ENCODE data around the gene C1GALT1.

Gene C1GALT1

DNA sequence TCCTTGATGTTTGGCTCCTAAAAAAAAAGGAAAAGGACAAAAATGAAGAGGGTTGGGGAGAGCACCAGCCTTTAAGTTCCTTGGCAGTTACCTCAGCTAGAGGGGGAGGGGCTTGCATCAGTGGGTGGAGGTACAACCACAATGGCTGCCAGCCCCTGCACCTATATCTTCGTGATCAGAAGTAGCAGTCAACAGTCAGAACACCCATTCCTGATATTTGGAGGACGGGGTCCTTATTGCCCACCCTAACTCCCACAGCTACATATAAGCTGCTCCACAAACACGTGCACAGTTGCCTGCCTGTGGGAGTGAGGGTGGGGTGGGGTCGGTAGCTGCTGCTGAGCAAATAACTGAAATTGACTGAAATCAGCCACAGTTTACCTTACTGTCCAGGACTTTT is 26.2 kb downstream of the C1GALT1 start:
- POLR2A ChIA-PET, result no interaction called here
- H3K4me1 ChIP-seq (ENCODE audit: control insufficient read depth, insufficient read depth, low read length), result no peaks in the 10 kb centered on the region
- H3K27ac ChIP-seq (ENCODE audit: extremely low read depth, low read depth, low read length), result no peak overlapping the region
- no peaks in the 10 kb centered on the region; a peak in 1 of 3 replicates for H3K36me3 ChIP-seq (ENCODE audit: control insufficient read depth in 2 of 2, insufficient read depth in 1 of 2, low read length in 2 of 2)
- no peak overlapping the region for H3K4me3 ChIP-seq (ENCODE audit: low read depth, low read length)
- TF ChIP-seq ZNF426 (tag by site-specific recombination; IDR thresholded peaks at IDR 0.05) (no peak), ZNF654 (tag by site-specific recombination; IDR thresholded peaks at IDR 0.05; ENCODE audit: low read depth) (no peak), ZNF133 (tag by site-specific recombination; IDR thresholded peaks at IDR 0.05) (no peak), ZIC2 (tag by site-specific recombination; IDR thresholded peaks at IDR 0.05) (no peak), ZNF211 (tag by site-specific recombination; IDR thresholded peaks at IDR 0.05; ENCODE audit: low read depth) (no peak), ZXDB (tag by site-specific recombination; IDR thresholded peaks at IDR 0.05) (no peak), ZSCAN23 (tag by site-specific recombination; IDR thresholded peaks at IDR 0.05) (no peak), TRIM28 (IDR thresholded peaks at IDR 0.05; ENCODE audit: borderline replicate concordance, low read length) (no peak), OVOL3 (tag by site-specific recombination; IDR thresholded peaks at IDR 0.05) (no peak), ZNF24 (tag by site-specific recombination; IDR thresholded peaks at IDR 0.05) (no peak)
- TF ChIP-seq, protein P1, sequence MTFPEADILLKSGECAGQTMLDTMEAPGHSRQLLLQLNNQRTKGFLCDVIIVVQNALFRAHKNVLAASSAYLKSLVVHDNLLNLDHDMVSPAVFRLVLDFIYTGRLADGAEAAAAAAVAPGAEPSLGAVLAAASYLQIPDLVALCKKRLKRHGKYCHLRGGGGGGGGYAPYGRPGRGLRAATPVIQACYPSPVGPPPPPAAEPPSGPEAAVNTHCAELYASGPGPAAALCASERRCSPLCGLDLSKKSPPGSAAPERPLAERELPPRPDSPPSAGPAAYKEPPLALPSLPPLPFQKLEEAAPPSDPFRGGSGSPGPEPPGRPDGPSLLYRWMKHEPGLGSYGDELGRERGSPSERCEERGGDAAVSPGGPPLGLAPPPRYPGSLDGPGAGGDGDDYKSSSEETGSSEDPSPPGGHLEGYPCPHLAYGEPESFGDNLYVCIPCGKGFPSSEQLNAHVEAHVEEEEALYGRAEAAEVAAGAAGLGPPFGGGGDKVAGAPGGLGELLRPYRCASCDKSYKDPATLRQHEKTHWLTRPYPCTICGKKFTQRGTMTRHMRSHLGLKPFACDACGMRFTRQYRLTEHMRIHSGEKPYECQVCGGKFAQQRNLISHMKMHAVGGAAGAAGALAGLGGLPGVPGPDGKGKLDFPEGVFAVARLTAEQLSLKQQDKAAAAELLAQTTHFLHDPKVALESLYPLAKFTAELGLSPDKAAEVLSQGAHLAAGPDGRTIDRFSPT (tag by site-specific recombination; IDR thresholded peaks at IDR 0.05), result no peak
- TF ChIP-seq, protein P2, sequence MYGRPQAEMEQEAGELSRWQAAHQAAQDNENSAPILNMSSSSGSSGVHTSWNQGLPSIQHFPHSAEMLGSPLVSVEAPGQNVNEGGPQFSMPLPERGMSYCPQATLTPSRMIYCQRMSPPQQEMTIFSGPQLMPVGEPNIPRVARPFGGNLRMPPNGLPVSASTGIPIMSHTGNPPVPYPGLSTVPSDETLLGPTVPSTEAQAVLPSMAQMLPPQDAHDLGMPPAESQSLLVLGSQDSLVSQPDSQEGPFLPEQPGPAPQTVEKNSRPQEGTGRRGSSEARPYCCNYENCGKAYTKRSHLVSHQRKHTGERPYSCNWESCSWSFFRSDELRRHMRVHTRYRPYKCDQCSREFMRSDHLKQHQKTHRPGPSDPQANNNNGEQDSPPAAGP (tag by site-specific recombination; IDR thresholded peaks at IDR 0.05), result no peak
- TF ChIP-seq, protein P3, sequence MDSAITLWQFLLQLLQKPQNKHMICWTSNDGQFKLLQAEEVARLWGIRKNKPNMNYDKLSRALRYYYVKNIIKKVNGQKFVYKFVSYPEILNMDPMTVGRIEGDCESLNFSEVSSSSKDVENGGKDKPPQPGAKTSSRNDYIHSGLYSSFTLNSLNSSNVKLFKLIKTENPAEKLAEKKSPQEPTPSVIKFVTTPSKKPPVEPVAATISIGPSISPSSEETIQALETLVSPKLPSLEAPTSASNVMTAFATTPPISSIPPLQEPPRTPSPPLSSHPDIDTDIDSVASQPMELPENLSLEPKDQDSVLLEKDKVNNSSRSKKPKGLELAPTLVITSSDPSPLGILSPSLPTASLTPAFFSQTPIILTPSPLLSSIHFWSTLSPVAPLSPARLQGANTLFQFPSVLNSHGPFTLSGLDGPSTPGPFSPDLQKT (IDR thresholded peaks at IDR 0.05; ENCODE audit: borderline replicate concordance, low read depth, low read length), result no peak
- TF ChIP-seq, protein P4, sequence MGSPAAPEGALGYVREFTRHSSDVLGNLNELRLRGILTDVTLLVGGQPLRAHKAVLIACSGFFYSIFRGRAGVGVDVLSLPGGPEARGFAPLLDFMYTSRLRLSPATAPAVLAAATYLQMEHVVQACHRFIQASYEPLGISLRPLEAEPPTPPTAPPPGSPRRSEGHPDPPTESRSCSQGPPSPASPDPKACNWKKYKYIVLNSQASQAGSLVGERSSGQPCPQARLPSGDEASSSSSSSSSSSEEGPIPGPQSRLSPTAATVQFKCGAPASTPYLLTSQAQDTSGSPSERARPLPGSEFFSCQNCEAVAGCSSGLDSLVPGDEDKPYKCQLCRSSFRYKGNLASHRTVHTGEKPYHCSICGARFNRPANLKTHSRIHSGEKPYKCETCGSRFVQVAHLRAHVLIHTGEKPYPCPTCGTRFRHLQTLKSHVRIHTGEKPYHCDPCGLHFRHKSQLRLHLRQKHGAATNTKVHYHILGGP (tag by site-specific recombination; IDR thresholded peaks at IDR 0.05), result no peak
- TF ChIP-seq, protein P5, sequence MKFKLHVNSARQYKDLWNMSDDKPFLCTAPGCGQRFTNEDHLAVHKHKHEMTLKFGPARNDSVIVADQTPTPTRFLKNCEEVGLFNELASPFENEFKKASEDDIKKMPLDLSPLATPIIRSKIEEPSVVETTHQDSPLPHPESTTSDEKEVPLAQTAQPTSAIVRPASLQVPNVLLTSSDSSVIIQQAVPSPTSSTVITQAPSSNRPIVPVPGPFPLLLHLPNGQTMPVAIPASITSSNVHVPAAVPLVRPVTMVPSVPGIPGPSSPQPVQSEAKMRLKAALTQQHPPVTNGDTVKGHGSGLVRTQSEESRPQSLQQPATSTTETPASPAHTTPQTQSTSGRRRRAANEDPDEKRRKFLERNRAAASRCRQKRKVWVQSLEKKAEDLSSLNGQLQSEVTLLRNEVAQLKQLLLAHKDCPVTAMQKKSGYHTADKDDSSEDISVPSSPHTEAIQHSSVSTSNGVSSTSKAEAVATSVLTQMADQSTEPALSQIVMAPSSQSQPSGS (tag by site-specific recombination; IDR thresholded peaks at IDR 0.05; ENCODE audit: low read depth), result no peak
- TF ChIP-seq, protein P6, sequence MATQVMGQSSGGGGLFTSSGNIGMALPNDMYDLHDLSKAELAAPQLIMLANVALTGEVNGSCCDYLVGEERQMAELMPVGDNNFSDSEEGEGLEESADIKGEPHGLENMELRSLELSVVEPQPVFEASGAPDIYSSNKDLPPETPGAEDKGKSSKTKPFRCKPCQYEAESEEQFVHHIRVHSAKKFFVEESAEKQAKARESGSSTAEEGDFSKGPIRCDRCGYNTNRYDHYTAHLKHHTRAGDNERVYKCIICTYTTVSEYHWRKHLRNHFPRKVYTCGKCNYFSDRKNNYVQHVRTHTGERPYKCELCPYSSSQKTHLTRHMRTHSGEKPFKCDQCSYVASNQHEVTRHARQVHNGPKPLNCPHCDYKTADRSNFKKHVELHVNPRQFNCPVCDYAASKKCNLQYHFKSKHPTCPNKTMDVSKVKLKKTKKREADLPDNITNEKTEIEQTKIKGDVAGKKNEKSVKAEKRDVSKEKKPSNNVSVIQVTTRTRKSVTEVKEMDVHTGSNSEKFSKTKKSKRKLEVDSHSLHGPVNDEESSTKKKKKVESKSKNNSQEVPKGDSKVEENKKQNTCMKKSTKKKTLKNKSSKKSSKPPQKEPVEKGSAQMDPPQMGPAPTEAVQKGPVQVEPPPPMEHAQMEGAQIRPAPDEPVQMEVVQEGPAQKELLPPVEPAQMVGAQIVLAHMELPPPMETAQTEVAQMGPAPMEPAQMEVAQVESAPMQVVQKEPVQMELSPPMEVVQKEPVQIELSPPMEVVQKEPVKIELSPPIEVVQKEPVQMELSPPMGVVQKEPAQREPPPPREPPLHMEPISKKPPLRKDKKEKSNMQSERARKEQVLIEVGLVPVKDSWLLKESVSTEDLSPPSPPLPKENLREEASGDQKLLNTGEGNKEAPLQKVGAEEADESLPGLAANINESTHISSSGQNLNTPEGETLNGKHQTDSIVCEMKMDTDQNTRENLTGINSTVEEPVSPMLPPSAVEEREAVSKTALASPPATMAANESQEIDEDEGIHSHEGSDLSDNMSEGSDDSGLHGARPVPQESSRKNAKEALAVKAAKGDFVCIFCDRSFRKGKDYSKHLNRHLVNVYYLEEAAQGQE (tag by site-specific recombination; IDR thresholded peaks at IDR 0.05), result no peak
- TF ChIP-seq, protein P7, sequence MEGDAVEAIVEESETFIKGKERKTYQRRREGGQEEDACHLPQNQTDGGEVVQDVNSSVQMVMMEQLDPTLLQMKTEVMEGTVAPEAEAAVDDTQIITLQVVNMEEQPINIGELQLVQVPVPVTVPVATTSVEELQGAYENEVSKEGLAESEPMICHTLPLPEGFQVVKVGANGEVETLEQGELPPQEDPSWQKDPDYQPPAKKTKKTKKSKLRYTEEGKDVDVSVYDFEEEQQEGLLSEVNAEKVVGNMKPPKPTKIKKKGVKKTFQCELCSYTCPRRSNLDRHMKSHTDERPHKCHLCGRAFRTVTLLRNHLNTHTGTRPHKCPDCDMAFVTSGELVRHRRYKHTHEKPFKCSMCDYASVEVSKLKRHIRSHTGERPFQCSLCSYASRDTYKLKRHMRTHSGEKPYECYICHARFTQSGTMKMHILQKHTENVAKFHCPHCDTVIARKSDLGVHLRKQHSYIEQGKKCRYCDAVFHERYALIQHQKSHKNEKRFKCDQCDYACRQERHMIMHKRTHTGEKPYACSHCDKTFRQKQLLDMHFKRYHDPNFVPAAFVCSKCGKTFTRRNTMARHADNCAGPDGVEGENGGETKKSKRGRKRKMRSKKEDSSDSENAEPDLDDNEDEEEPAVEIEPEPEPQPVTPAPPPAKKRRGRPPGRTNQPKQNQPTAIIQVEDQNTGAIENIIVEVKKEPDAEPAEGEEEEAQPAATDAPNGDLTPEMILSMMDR (tag by site-specific recombination; IDR thresholded peaks at IDR 0.05), result no peak
- CTCF ChIA-PET, result no interaction called here
- H3K9me3 ChIP-seq (ENCODE audit: control insufficient read depth, insufficient read depth, low read depth, low read length), result no peaks in the 10 kb centered on the region

All from HEK293 (cell line).